Transverse colon (tissue), 4 donors: Measurements from ENCODE around the gene TAS2R20. TPM values are rescaled to one million over a fixed set of nuclear protein-coding genes. Genes with fewer than 3 reads are reported as not detected.

ENCODE experiments used
- DNase-seq: peaks from one replicate; pipeline ENCODE4 v3.0.0-alpha.2; 2019
- H3K27ac ChIP-seq, 4 donors: fragments of 200-600 bp; sonication (generic); 2 replicates each; pipeline ENCODE4 v1.5.1; 2016 to 2018; ENCODE audit warnings: inconsistent platforms in 4 of 4
- H3K27me3 ChIP-seq: fragments of 200-600 bp; sonication (generic); 2 replicates; pipeline ENCODE4 v1.5.1; 2017; ENCODE audit warnings: inconsistent platforms
- H3K36me3 ChIP-seq, 4 donors: fragments of 200-600 bp; sonication (generic); 2 replicates each; pipeline ENCODE4 v1.5.1; 2017 to 2019; ENCODE audit warnings: inconsistent platforms in 4 of 4
- H3K4me1 ChIP-seq, 4 donors: fragments of 200-600 bp; sonication (generic); 2 replicates each; pipeline ENCODE4 v1.5.1; 2017 to 2020; ENCODE audit warnings: inconsistent platforms in 4 of 4
- H3K4me3 ChIP-seq, 4 donors: fragments of 200-600 bp; sonication (generic); 1 replicate in 1 of 4; 2 replicates in 3 of 4; pipeline versions ENCODE4 v1.5.1 to v1.6.1; 2017 to 2019; ENCODE audit warnings: inconsistent platforms in 4 of 4
- H3K9me3 ChIP-seq, 2 donors: fragments of 200-600 bp; sonication (generic); 2 replicates each; pipeline ENCODE4 v1.5.1; 2017 to 2019; ENCODE audit warnings: inconsistent platforms in 2 of 2
- EP300 ChIP-seq: sonication (generic); formaldehyde crosslinking; IDR thresholded peaks from one replicate; pipeline ENCODE4 v1.6.1; 2017; ENCODE audit warnings: antibody characterized with exemption, low read depth
- POLR2A ChIP-seq: fragments of 450-650 bp; IDR thresholded peaks from one replicate; pipeline ENCODE4 v1.6.1; 2016; ENCODE audit warnings: antibody characterized with exemption, mild to moderate bottlenecking, moderate library complexity
- POLR2AphosphoS5 ChIP-seq, 3 donors: sonication (generic); formaldehyde crosslinking; IDR thresholded peaks; one replicate each; pipeline ENCODE4 v1.6.1; 2016; ENCODE audit warnings: antibody characterized with exemption in 3 of 3
- WGBS, 2 donors: methylation state at CpG; one replicate each; pipeline ENCODE4 v1.1.5; 2018; ENCODE audit warnings: low coverage in 1 of 2; 5-methylcytosine and 5-hydroxymethylcytosine counted together
- in situ Hi-C, 4 donors: fragments of 200-750 bp; cut with MboI; loops; one replicate each; pipeline versions ENCODE4 v1.15.0 to v1.15.1; 2017; ENCODE audit warnings: low sequenced_read_pairs in 3 of 4, low pct_ligation_motif_present in 1 of 4, low pct_unique_long_range_greater_than_20kb in 1 of 4
- intact Hi-C: fragments of 100-400 bp; cut with DNase I; formaldehyde crosslinking; loops from one replicate; pipeline ENCODE4 v1.15.1; 2023; ENCODE audit warnings: low total_unique reads
- total RNA-seq, 4 donors: library from RNA; depleted of rRNA; stranded (reverse); fragments of >200 nt; gene quantifications; one replicate each; pipeline ENCODE4 v1.1.0, GENCODE V29; 2016
- TF ChIP-seq, protein P1 (sequence below), 5 experiments: fragments of 200-600 bp in 3 of 5; fragments of 450-650 bp in 2 of 5; sonication (generic) in 3 of 5; IDR thresholded peaks; 1 replicate in 2 of 5; 2 replicates in 3 of 5; pipeline ENCODE4 v1.5.1; 2016 to 2017; ENCODE audit warnings: antibody characterized with exemption in 5 of 5, inconsistent platforms in 3 of 5, mild to moderate bottlenecking in 2 of 5, moderate library complexity in 1 of 5

TAS2R20 gene
- total RNA-seq, 4 donors from 2014 or later = 2.6 to 6.0 (median 5.6) TPM; not detected in 1

DNA sequence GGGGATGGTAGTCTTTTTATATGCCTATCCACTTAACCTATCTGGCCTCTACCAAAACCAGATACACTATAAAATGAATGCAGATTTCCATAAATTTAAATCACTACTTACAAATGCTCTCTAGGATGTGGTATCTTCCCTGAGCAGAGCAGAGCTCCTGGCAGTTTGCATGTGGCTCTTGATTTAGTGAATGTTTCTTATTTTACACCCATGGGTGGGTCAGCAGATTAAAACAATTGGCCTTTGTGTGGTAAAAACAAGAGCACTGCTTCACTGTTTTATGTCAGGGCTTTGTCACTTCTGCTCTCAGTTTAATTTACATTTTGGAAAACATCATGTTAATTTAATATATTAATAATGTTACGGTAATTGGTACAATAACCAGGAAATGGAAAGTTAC lies 18.8 kb upstream of the TAS2R20 start:
- Histone ChIP-seq H3K36me3 (no peaks in the 10 kb centered on the region), H3K4me1 (peaks cover 0 to 24% (median 14%) of the 10 kb centered on the region in 4 donors), H3K27me3 (no peaks in the 10 kb centered on the region), H3K4me3 (no peak overlapping the region), H3K27ac (peak overlapping the region; percentile 61 to 73 (median 69)), H3K9me3 (no peaks in the 10 kb centered on the region)
- TF ChIP-seq POLR2AphosphoS5 (IDR thresholded peaks at IDR 0.05) = no peak
- TF ChIP-seq EP300 = no peak
- TF ChIP-seq, protein P1, sequence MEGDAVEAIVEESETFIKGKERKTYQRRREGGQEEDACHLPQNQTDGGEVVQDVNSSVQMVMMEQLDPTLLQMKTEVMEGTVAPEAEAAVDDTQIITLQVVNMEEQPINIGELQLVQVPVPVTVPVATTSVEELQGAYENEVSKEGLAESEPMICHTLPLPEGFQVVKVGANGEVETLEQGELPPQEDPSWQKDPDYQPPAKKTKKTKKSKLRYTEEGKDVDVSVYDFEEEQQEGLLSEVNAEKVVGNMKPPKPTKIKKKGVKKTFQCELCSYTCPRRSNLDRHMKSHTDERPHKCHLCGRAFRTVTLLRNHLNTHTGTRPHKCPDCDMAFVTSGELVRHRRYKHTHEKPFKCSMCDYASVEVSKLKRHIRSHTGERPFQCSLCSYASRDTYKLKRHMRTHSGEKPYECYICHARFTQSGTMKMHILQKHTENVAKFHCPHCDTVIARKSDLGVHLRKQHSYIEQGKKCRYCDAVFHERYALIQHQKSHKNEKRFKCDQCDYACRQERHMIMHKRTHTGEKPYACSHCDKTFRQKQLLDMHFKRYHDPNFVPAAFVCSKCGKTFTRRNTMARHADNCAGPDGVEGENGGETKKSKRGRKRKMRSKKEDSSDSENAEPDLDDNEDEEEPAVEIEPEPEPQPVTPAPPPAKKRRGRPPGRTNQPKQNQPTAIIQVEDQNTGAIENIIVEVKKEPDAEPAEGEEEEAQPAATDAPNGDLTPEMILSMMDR (IDR thresholded peaks at IDR 0.05) = no peak
- TF ChIP-seq POLR2A = no peak
- in situ Hi-C loops (loop anchor here in 3 of 4 donors (5.0 kb wide), 1 partner anchor 55 kb away; no protein-coding TSS in a partner anchor), intact Hi-C loops (no loop called here)
- DNase-seq = peak; percentile 16
- 33 to 67% methylated on average over 1 of the region's 1 CpG for WGBS, 2 donors

- no peaks in the 10 kb centered on the region for H3K36me3 ChIP-seq
- intact Hi-C loops (no loop called here), in situ Hi-C loops (loop anchor here in 3 of 4 donors (5.0 kb wide), 1 partner anchor 56 kb away; no protein-coding TSS in a partner anchor)
- DNase-seq = peak; percentile 57
- H3K27me3 ChIP-seq = no peaks in the 10 kb centered on the region
- 73 to 78% methylated on average over 4 of the region's 4 CpGs for WGBS, 2 donors
- no peaks in the 10 kb centered on the region for H3K9me3 ChIP-seq
- TF ChIP-seq POLR2AphosphoS5 (IDR thresholded peaks at IDR 0.05) (peak in 1 of 3 donors; percentile 34), POLR2A (no peak)
- no peak overlapping the region for H3K4me3 ChIP-seq
- peak overlapping the region; percentile 61 to 73 (median 69) for H3K27ac ChIP-seq
- peaks cover 0 to 24% (median 14%) of the 10 kb centered on the region in 4 donors for H3K4me1 ChIP-seq
Observed at GRCh38 chr12:11015775-11016430, 17.8 kb upstream of the TAS2R20 start.

DNA sequence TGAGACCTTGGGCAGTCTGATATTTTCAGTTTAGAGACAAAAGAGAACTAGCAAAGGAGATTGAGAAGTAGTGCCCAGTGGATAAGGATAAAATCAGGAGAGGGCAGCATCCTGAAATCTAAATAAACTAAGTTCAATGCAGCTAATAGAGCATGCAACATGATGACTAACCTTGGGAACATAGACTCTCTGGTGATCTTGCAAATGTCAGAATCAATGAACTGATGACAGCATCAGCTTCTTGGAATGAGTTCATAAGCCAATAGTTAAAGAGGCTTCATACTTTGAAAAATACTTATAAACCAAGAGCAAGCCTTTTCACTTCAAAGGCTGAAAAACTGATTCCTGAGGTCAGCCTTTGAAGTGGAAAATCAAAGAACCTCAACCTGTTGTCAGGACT lies 16.1 kb upstream of the TAS2R20 start:
- no peak for TF ChIP-seq POLR2A
- no peak for TF ChIP-seq POLR2AphosphoS5 (IDR thresholded peaks at IDR 0.05)
- no peak for TF ChIP-seq EP300
- TF ChIP-seq, protein P1 (IDR thresholded peaks at IDR 0.05) = no peak
- Histone ChIP-seq H3K4me1 (peaks cover 0 to 24% (median 14%) of the 10 kb centered on the region in 4 donors), H3K9me3 (no peaks in the 10 kb centered on the region), H3K4me3 (no peak overlapping the region), H3K27me3 (no peaks in the 10 kb centered on the region), H3K36me3 (no peaks in the 10 kb centered on the region), H3K27ac (no peak overlapping the region)
- in situ Hi-C loops = no loop called here
- DNase-seq = no peak
- intact Hi-C loops = loop anchor here (5.0 kb wide), 1 partner anchor 873 kb away; no protein-coding TSS in a partner anchor

DNA sequence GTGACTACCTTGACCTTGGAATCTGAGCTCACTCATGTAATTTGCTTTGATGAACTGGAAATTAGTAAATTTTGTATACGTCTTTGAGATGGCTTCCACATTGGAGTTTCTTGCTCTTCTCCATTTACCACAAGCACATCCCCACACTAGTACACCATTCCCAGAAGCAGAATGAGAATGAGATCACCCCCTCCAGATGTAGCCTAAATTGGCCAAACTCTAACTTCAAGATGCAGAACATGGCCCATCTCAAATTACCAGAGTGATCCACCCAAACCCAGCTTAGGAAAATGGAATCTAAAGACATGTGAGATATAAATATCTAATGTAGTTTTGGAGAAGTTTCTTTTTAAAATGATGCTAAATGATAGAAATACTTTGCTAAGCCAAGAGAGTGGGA lies 9.5 kb upstream of the TAS2R20 start:
- no peaks in the 10 kb centered on the region for H3K9me3 ChIP-seq
- in situ Hi-C loops = no loop called here
- intact Hi-C loops = no loop called here
- no peaks in the 10 kb centered on the region for H3K27me3 ChIP-seq
- H3K27ac ChIP-seq = no peak overlapping the region
- no peaks in the 10 kb centered on the region for H3K36me3 ChIP-seq
- TF ChIP-seq POLR2A (no peak), POLR2AphosphoS5 (IDR thresholded peaks at IDR 0.05) (no peak), EP300 (no peak)
- TF ChIP-seq, protein P1 (IDR thresholded peaks at IDR 0.05) = no peak
- WGBS, 2 donors = 96 to 100% methylated on average over 1 of the region's 1 CpG
- H3K4me3 ChIP-seq = no peak overlapping the region
- H3K4me1 ChIP-seq = no peaks in the 10 kb centered on the region
- DNase-seq = no peak
